ENCODE data around the gene PFDN4.

The PFDN4 gene, protein sequence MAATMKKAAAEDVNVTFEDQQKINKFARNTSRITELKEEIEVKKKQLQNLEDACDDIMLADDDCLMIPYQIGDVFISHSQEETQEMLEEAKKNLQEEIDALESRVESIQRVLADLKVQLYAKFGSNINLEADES

DNA sequence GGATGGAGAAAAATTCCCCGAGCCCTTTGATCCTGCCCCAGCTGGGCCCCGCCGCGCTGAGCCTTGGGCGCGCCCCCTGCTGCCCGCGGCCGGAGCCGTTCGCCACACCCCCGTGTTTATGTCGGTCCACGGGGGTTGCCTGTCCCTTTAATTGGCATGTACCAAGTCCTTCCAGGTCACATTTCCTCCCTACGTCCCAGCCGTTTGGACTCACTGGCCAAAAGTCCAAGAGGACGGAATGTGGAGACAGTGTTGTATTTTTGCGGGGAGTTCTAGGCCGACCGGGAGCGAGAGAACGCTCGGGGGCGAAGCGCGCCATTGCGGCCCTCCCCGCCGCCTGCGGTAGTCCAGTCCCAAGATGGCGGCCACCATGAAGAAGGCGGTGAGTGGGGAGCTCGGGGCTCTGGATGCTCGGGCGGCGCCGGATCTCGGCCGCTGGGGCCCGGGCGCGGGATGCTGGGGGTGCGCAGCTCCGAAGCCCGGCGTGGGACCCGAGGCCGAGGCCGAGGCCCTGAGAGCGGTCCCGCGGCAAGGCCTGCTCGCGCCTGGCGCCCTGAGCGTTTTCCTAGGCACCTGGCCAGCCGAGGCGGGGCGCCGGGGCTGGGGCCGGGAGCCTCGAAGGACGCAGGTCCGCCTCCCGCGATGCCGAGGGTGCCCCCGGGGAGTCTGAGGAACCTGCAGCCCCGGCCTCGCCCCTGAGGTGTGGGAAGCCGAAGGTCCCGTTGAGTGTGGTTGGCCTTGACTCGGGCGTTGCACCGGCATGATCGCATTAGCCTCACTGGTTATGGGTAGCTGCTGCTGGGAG is at the start of gene PFDN4:
PFDN4 (plus strand) TSS at position 345 of the 805 bp plus-strand sequence; CDS start at position 359, 14 bp downstream.
- DNase-seq = peak; percentile 83

- DNase-seq = no peak
These were observed 49.7 kb upstream of the PFDN4 start for GRCh38 chr20:54158226-54158625.

DNA sequence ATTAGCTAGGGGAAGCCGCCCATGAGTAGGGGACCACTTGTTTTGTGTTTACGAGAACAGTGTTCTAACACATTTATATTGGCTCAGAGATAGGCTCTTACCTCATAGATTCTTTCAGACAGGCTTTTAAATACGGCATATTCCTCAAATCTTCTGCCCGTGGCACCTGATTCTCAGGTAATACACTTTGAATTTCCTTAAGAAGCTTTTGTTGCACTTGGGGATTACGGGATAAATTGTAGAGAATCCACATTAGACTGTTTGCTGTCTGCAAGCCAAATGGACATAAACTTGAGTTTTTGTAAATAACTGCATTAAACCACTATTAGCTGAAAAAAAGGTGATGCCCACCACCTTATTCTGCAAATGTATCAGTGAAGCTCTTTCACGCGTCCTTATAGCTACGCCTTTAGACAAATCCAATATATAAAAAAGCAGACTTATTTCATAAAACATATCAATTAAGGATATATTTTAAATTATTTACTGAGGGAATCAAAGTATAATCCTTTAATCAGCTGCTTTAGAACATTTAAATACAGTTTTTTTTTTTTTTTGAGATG is 49.0 kb upstream of the PFDN4 start:
- no peak for DNase-seq

- DNase-seq = no peak
These were observed 47.6 kb upstream of the PFDN4 start for GRCh38 chr20:54160065-54161007.

GRCh38 chr20:54161008-54161820 is 46.7 kb upstream of the PFDN4 start:
- no peak for DNase-seq

DNA sequence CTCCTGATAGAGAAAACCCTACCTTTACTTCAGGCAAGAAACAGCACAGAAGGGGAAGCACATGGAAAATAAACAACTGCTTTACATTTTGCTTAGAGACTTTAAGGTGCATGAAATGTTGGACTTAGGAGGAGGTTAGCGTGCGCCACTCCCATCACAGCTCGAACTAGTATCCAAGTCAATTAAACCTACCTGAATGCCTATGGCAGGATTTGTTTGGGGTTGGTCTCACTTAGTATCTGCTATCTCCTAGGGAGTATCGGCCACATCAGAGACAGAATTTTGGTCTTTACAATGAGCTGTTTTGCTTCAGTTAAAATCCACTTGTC is 46.1 kb upstream of the PFDN4 start:
- no peak for DNase-seq

DNA sequence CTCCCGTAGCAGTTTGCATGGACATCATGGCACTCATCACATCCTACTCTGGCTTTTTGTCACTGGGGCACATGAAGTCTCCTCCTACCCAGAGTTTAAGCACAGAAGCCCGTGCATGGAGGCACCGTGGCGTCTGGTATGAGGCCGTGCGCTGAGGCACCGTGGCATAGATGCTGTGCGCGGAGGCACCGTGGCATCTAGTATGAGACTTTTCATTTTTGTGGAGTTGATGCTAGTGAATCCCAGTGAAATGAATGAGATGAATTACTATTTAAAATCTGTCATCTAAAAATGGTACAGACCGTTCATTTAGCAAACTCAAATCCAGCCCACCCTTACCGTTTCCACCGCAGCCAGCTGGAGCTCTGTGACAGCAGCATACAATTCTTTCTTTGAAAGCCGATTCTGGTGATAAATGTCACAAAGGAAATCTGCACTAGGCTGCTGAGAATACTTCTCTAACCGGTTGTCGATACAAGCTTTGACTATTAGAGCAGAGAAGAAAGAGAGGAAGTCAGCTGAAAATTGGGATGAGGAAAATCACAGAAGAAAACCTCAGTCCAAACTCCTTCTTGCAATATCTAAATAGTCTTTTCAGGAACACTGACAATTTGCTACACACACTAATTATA is 45.4 kb upstream of the PFDN4 start:
- no peak for DNase-seq

DNA sequence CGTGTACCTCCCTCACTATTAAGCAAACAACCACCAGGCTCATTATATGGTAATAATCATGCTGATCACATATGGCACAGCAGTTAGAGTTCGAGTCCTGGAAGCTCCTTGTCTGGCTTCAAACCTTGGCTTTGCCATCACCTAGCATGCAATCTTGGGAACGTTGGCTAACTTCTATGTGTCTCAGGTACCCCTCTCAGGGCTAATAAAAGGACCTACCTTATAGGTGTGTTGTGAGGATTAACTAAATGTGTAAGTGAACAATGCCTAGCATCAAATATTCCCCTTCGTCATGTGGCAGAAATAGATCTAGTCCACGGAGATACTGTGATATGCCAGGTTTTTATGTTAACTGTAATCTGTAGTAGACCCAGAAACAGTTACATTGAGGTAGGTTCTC is 44.5 kb upstream of the PFDN4 start:
- DNase-seq = no peak

- no peak for DNase-seq
These were observed 42.9 kb upstream of the PFDN4 start for GRCh38 chr20:54165014-54165413.

DNA sequence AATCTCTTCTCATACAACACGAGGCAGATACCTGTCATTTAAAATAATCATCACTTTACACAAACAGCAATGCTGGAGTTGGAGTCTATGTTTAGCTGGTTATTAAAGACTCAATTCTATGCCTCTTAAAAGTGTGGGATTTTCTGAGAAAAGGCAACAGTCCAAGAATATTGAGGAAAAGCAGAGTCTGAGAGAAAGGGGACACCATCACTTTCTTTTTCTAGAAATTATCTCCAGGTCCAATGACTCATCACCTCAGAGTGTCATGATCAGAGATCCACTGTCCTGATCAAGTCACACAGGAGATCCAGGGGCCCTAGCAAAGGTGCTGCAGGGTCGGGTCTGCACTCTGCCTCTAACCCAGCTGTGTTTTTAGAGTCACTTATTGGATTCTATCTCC is 42.1 kb upstream of the PFDN4 start:
- no peak for DNase-seq

- no peak for DNase-seq
These were observed 40.8 kb upstream of the PFDN4 start for GRCh38 chr20:54166987-54167662.

GRCh38 chr20:54167909-54168872 is 39.7 kb upstream of the PFDN4 start:
- DNase-seq = no peak

DNA sequence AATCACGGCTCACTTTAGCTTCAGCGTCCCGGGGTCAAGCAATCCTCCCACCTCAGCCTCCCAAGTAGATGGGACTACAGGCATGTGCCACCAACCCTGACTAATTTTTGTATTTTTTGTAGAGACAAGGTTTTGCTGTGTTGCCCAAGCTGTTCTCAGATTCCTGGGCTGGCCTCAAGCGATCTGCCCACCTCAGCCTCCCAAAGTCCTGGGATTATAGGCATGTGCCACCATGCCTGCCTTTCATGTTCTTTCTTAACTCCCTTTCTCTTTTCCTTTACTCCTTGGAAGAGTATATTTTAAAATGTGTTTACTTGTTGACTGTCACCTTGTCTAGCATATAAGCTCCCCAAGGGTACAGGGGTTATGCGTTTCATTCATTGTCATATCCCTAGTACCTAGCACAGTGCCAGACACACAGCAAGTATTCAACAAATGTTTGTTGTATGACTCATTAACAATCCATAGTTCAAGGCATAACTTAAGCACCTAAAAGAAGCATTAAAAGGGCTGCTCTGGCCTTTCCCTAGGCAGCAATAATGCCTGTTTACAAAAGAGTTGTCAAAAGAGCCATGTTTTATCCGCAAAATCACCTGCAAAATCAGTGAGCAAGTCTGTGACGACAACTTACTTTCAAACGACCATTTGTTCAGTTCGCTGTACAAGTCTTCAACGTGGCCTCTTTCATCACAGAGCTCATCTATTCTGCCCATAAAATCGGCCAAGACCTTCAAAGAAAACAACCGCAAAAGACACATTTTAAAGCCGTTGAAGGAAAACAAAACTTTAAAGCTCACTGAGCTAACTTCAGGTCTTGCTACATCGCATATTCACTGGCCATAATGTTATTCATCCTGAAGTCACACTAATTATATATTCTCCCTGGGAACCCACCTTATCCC is 38.7 kb upstream of the PFDN4 start:
- no peak for DNase-seq

GRCh38 chr20:54170026-54170471 is 37.8 kb upstream of the PFDN4 start:
- DNase-seq = no peak

GRCh38 chr20:54170963-54171362 is 36.9 kb upstream of the PFDN4 start:
- DNase-seq = no peak

- DNase-seq = no peak
These were observed 35.4 kb upstream of the PFDN4 start for GRCh38 chr20:54172532-54172855.

DNA sequence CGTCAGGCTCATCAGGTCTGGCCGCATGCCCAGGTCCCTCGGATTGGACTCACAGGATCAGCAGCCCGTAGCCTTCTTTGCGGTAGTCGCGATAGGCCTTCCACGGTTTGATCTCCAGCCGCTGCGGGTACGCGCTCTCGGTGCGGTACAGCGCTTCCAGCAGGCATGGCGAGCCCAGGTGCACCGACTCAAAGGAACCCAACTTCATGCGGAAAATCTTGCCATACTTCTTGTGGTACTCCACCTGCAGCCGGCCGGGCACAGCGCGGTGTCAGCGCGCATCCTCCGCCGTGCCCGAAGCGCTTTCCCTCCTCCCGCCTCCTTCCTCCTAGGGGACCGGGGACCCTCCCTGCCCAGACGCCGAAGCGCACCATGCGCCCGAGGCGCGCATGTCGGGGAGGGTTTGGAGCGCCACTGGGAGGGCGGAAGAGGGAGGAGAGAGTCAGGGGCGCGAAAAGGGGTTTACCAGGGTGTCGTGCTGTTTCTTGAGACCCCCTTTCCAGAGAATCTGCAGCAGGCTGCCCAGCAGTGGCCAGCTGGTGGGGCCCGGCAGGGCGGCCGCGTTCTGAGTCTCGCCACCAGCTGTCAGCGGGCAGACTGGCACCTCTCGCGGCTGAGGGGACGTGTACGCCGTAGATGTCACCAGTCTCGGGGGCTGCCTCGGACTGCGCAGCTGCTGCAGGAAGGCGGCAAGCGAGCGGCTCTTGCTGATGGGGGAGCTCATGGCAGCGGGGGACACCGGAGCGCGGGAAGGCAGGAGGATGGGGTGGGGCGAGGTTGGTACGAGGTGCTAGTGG is 34.8 kb upstream of the PFDN4 start:
- no peak for DNase-seq

All from EL (cell line).